IMR-90 (cell line): Measurements from ENCODE around the gene LTA. TPM values are rescaled to one million over a fixed set of nuclear protein-coding genes. Genes with fewer than 3 reads are reported as not detected.

Source experiments
- ATAC-seq: fragments of 200-7000 bp; cut with Tn5 transposase; 2 replicates; pipeline ENCODE4 v1.9.1; 2020; ENCODE audit warnings: low read depth, mild to moderate bottlenecking, moderate library complexity
- BruUV-seq: library from RNA; stranded (reverse); fragments of 400-500 nt; replicated peaks from 2 replicates; lab custom pipeline; 2021; lab: Mats Ljungman, UMichigan
- CTCF ChIA-PET: fragments of 300-600 bp; formaldehyde crosslinking; extraction: SDS; loops from one replicate; lab custom pipeline; 2021; ENCODE audit warnings: antibody characterized with exemption; lab: Yijun Ruan, JAX
- POLR2A ChIA-PET: fragments of 300-600 bp; sonication (Branson Sonifier 250); formaldehyde crosslinking; loops from one replicate; lab custom pipeline; 2022; ENCODE audit warnings: antibody characterized with exemption; ENCODE audit not compliant: unreplicated experiment; lab: Charles Lee
- DNase-seq: peaks from one replicate; pipeline ENCODE4 v3.0.0; 2013
- H2AFZ ChIP-seq: replicated peaks from 2 replicates; pipeline ENCODE3; 2013; ENCODE audit warnings: low read length, mild to moderate bottlenecking; ENCODE audit not compliant: poor library complexity
- H2AK5ac ChIP-seq: 2 replicates; pipeline ENCODE4 v1.6.1; 2013; ENCODE audit warnings: low read depth, low read length, inconsistent platforms
- H2AK9ac ChIP-seq: replicated peaks from 2 replicates; pipeline ENCODE3; 2013; ENCODE audit warnings: mild to moderate bottlenecking, low read depth, low read length, moderate library complexity; ENCODE audit not compliant: poor library complexity
- H2BK120ac ChIP-seq: 2 replicates; pipeline ENCODE4 v1.6.1; 2013; ENCODE audit warnings: low read depth, low read length, inconsistent platforms
- H2BK15ac ChIP-seq: 3 replicates; pipeline ENCODE4 v1.6.1; 2013; ENCODE audit warnings: low read depth, low read length, inconsistent platforms
- H2BK20ac ChIP-seq: 2 replicates; pipeline ENCODE4 v1.6.1; 2013; ENCODE audit warnings: low read depth, mild to moderate bottlenecking, inconsistent platforms, low read length, moderate library complexity
- H2BK5ac ChIP-seq: 2 replicates; pipeline ENCODE4 v1.6.1; 2013; ENCODE audit warnings: mild to moderate bottlenecking, low read depth, low read length, inconsistent platforms; ENCODE audit not compliant: poor library complexity, severe bottlenecking
- H3K14ac ChIP-seq: replicated peaks from 2 replicates; pipeline ENCODE4 v1.6.1; 2013; ENCODE audit warnings: low read depth, low read length, inconsistent platforms
- H3K18ac ChIP-seq: 2 replicates; pipeline ENCODE4 v1.6.1; 2013; ENCODE audit warnings: low read depth, low read length, control low read depth
- H3K23ac ChIP-seq: 2 replicates; pipeline ENCODE4 v1.6.1; 2013; ENCODE audit warnings: low read depth, low read length, inconsistent platforms
- H3K27ac ChIP-seq: 2 replicates; pipeline ENCODE4 v1.5.1; 2013; ENCODE audit warnings: mild to moderate bottlenecking, control low read depth, low read length; ENCODE audit not compliant: insufficient read depth
- H3K27me3 ChIP-seq: 2 replicates; pipeline ENCODE4 v1.6.1; 2013; ENCODE audit warnings: low read length; ENCODE audit not compliant: control insufficient read depth, insufficient read depth
- H3K36me3 ChIP-seq: 2 replicates; pipeline ENCODE4 v1.6.1; 2013; ENCODE audit warnings: low read length, mixed read lengths; ENCODE audit not compliant: control insufficient read depth, insufficient read depth
- H3K4ac ChIP-seq: 2 replicates; pipeline ENCODE4 v1.6.1; 2013; ENCODE audit warnings: low read depth, low read length, inconsistent platforms
- H3K4me1 ChIP-seq: 2 replicates; pipeline ENCODE4 v1.6.1; 2013; ENCODE audit warnings: low read length, mixed read lengths; ENCODE audit not compliant: control insufficient read depth, insufficient read depth
- H3K4me2 ChIP-seq: 2 replicates; pipeline ENCODE4 v1.6.1; 2013; ENCODE audit warnings: low read depth, mild to moderate bottlenecking, control low read depth, low read length, moderate library complexity
- H3K4me3 ChIP-seq: 2 replicates; pipeline ENCODE4 v1.5.1; 2013; ENCODE audit warnings: low read depth, mild to moderate bottlenecking, control low read depth, low read length, moderate library complexity; ENCODE audit not compliant: insufficient read depth
- H3K56ac ChIP-seq: 2 replicates; pipeline ENCODE4 v1.6.1; 2013; ENCODE audit warnings: low read length, inconsistent platforms; ENCODE audit not compliant: insufficient read depth; ENCODE audit errors: extremely low read depth
- H3K79me1 ChIP-seq, 2 experiments: 2 replicates each; pipeline ENCODE4 v1.6.1; 2013; ENCODE audit warnings: low read length in 2 of 2, inconsistent platforms in 1 of 2, low read depth in 1 of 2
- H3K9ac ChIP-seq: 2 replicates; pipeline ENCODE4 v1.6.1; 2013; ENCODE audit warnings: low read depth, low read length, control low read depth
- H3K9me1 ChIP-seq: 2 replicates; pipeline ENCODE4 v1.6.1; 2013; ENCODE audit warnings: low read length, inconsistent platforms; ENCODE audit not compliant: insufficient read depth
- H3K9me3 ChIP-seq: 2 replicates; pipeline ENCODE4 v1.6.1; 2013; ENCODE audit warnings: low read length; ENCODE audit not compliant: control insufficient read depth, insufficient read depth
- H4K20me1 ChIP-seq: 2 replicates; pipeline ENCODE4 v1.6.1; 2013; ENCODE audit warnings: low read length, inconsistent platforms; ENCODE audit not compliant: insufficient read depth
- H4K5ac ChIP-seq: 2 replicates; pipeline ENCODE4 v1.6.1; 2013; ENCODE audit warnings: mild to moderate bottlenecking, low read depth, low read length, control low read depth
- H4K8ac ChIP-seq, 2 experiments: 2 replicates each; pipeline ENCODE4 v1.6.1; 2013; ENCODE audit warnings: low read depth in 2 of 2, low read length in 2 of 2, control low read depth in 1 of 2, inconsistent platforms in 1 of 2
- H4K91ac ChIP-seq: 2 replicates; pipeline ENCODE4 v1.6.1; 2013; ENCODE audit warnings: low read depth, low read length, inconsistent platforms; ENCODE audit not compliant: insufficient read depth
- CHD1 ChIP-seq: IDR thresholded peaks from 2 replicates; pipeline ENCODE4 v1.6.1; 2012; ENCODE audit warnings: low read depth, low read length, improper control_type of control experiment
- FOS ChIP-seq: fragments of 150-350 bp; IDR thresholded peaks from 2 replicates; pipeline ENCODE4 v1.6.1; 2016; ENCODE audit warnings: low read depth, low read length
- WGBS, 2 experiments: methylation state at CpG; one replicate each; pipeline versions ENCODE4 v1.1.5 to v1.1.7; 2013; ENCODE audit warnings: missing lambda C conversion rate in 2 of 2; ENCODE audit not compliant: insufficient read length in 1 of 2; ENCODE audit errors: extremely low coverage in 2 of 2; 5-methylcytosine and 5-hydroxymethylcytosine counted together
- dilution Hi-C: fragments of 300-500 bp; cut with HindIII; formaldehyde crosslinking; loops from one replicate; pipeline ENCODE4 v1.14.3; 2018; ENCODE audit warnings: low sequenced_read_pairs; ENCODE audit not compliant: unreplicated experiment
- in situ Hi-C: fragments of 300-500 bp; cut with MboI; formaldehyde crosslinking; loops from 3 replicates; pipeline ENCODE4 v1.14.3; 2019; ENCODE audit warnings: low sequenced_read_pairs, inconsistent platforms, mixed read lengths
- intact Hi-C: fragments of 100-400 bp; cut with micrococcal nuclease; formaldehyde crosslinking; loops from 2 replicates; pipeline ENCODE4 v1.10.0; 2022
- polyA plus RNA-seq, 3 experiments: library from polyadenylated mRNA; depleted of rRNA; stranded (reverse); fragments of >200 nt; gene quantifications; 2 replicates each; pipeline ENCODE4 v1.2.3, GENCODE V29; 2012; ENCODE audit warnings: low replicate concordance in 1 of 3
- total RNA-seq: library from RNA; depleted of rRNA; stranded (reverse); fragments of >200 nt; gene quantifications from 2 replicates; pipeline ENCODE4 v1.2.3, GENCODE V29; 2012
- TF ChIP-seq, protein P1 (sequence below): conservative IDR thresholded peaks from 2 replicates; pipeline ENCODE4 v1.5.1; 2012; ENCODE audit warnings: mild to moderate bottlenecking, low read depth, low read length, improper control_type of control experiment

LTA gene
- total and polyA plus RNA-seq, 2 of the 4 experiments (the other 2 are of a cell fraction): not detected

DNA sequence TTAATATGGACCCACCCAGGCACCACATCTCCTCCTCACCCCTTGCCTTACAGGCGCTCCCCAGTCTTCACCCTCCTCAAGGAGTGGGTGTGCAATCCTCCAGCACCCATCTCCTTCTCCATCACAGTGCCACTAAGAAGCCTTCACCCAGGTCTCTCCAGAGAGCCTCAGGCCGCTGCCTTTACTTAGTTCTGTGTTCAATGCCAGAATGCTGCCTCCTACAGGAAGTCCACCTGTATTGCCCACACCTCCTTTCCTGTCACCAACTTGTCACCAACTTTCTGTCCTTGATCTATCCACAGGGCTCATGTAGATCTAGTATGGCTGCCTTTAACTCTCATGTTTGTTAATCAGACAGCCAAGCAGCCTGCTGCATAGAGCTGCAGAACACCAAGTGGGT is 13.4 kb downstream of the LTA start:
- H3K4ac ChIP-seq: no peak overlapping the region
- BruUV-seq: no TSS peak
- H4K8ac ChIP-seq: no peak overlapping the region
- no peak overlapping the region for H4K5ac ChIP-seq
- in situ Hi-C loops (no loop called here), dilution Hi-C loops (no loop called here), intact Hi-C loops (no loop called here)
- no peak overlapping the region for H2BK20ac ChIP-seq
- no peak overlapping the region for H3K9ac ChIP-seq
- H3K14ac ChIP-seq: no peak overlapping the region
- no CpG with 5 or more reads among the region's 2 CpGs for WGBS, 2 experiments
- no peak overlapping the region for H2AK5ac ChIP-seq
- no peak overlapping the region for H3K56ac ChIP-seq
- no peaks in the 10 kb centered on the region for H3K79me1 ChIP-seq
- no peak overlapping the region for H2BK120ac ChIP-seq
- no peak overlapping the region for H2AFZ ChIP-seq
- DNase-seq (no peak), ATAC-seq (no peak)
- no peak overlapping the region for H3K18ac ChIP-seq
- H3K27me3 ChIP-seq: peaks cover 11% of the 10 kb centered on the region
- no peak overlapping the region for H3K4me3 ChIP-seq
- no peak overlapping the region for H3K4me2 ChIP-seq
- TF ChIP-seq FOS: no peak
- TF ChIP-seq, protein P1, sequence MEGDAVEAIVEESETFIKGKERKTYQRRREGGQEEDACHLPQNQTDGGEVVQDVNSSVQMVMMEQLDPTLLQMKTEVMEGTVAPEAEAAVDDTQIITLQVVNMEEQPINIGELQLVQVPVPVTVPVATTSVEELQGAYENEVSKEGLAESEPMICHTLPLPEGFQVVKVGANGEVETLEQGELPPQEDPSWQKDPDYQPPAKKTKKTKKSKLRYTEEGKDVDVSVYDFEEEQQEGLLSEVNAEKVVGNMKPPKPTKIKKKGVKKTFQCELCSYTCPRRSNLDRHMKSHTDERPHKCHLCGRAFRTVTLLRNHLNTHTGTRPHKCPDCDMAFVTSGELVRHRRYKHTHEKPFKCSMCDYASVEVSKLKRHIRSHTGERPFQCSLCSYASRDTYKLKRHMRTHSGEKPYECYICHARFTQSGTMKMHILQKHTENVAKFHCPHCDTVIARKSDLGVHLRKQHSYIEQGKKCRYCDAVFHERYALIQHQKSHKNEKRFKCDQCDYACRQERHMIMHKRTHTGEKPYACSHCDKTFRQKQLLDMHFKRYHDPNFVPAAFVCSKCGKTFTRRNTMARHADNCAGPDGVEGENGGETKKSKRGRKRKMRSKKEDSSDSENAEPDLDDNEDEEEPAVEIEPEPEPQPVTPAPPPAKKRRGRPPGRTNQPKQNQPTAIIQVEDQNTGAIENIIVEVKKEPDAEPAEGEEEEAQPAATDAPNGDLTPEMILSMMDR: peak; percentile 29; the same call in 1 of the 2 replicates
- no peak for TF ChIP-seq CHD1
- no peak overlapping the region for H2BK15ac ChIP-seq
- H3K9me1 ChIP-seq: no peaks in the 10 kb centered on the region; the same call in 1 of the 2 replicates
- H3K4me1 ChIP-seq: peaks cover 4% of the 10 kb centered on the region; the same call in 1 of the 2 replicates
- H4K20me1 ChIP-seq: no peaks in the 10 kb centered on the region
- ChIA-PET POLR2A (interaction anchor here (0.5 kb wide), 1 partner anchor 27 kb away, joined by 4 read pairs; no protein-coding TSS in a partner anchor), CTCF (interaction anchor here (1.2 to 1.4 kb wide), 2 partner anchors 34 to 39 kb away, joined by 4 to 8 read pairs; partner anchors contain the start of genes ATP6V1G2 and NFKBIL1)
- H4K91ac ChIP-seq: no peak overlapping the region
- no peaks in the 10 kb centered on the region for H3K9me3 ChIP-seq
- H3K23ac ChIP-seq: no peak overlapping the region
- no peak overlapping the region for H2BK5ac ChIP-seq
- H2AK9ac ChIP-seq: no peak overlapping the region
- H3K36me3 ChIP-seq: no peaks in the 10 kb centered on the region
- no peak overlapping the region for H3K27ac ChIP-seq
